IMR-90 (cell line): ENCODE results near the gene MYO1D. TPM values are rescaled to one million over a fixed set of nuclear protein-coding genes. Genes with fewer than 3 reads are reported as not detected.
A peak's percentile ranks its signal among the peaks of the same experiment; 100 is the strongest.

ENCODE experiments used
- ATAC-seq: fragments of 200-7000 bp; cut with Tn5 transposase; 2 replicates; pipeline ENCODE4 v1.9.1; 2020; ENCODE audit warnings: low read depth, mild to moderate bottlenecking, moderate library complexity
- BruUV-seq: library from RNA; stranded (reverse); fragments of 400-500 nt; replicated peaks from 2 replicates; lab custom pipeline; 2021; lab: Mats Ljungman, UMichigan
- CTCF ChIA-PET: fragments of 300-600 bp; formaldehyde crosslinking; extraction: SDS; loops from one replicate; lab custom pipeline; 2021; ENCODE audit warnings: antibody characterized with exemption; lab: Yijun Ruan, JAX
- POLR2A ChIA-PET: fragments of 300-600 bp; sonication (Branson Sonifier 250); formaldehyde crosslinking; loops from one replicate; lab custom pipeline; 2022; ENCODE audit warnings: antibody characterized with exemption; ENCODE audit not compliant: unreplicated experiment; lab: Charles Lee
- DNase-seq: peaks from one replicate; pipeline ENCODE4 v3.0.0; 2013
- H2AFZ ChIP-seq: replicated peaks from 2 replicates; pipeline ENCODE3; 2013; ENCODE audit warnings: low read length, mild to moderate bottlenecking; ENCODE audit not compliant: poor library complexity
- H2AK5ac ChIP-seq: 2 replicates; pipeline ENCODE4 v1.6.1; 2013; ENCODE audit warnings: low read depth, low read length, inconsistent platforms
- H2AK9ac ChIP-seq: replicated peaks from 2 replicates; pipeline ENCODE3; 2013; ENCODE audit warnings: mild to moderate bottlenecking, low read depth, low read length, moderate library complexity; ENCODE audit not compliant: poor library complexity
- H2BK120ac ChIP-seq: 2 replicates; pipeline ENCODE4 v1.6.1; 2013; ENCODE audit warnings: low read depth, low read length, inconsistent platforms
- H2BK15ac ChIP-seq: 3 replicates; pipeline ENCODE4 v1.6.1; 2013; ENCODE audit warnings: low read depth, low read length, inconsistent platforms
- H2BK20ac ChIP-seq: 2 replicates; pipeline ENCODE4 v1.6.1; 2013; ENCODE audit warnings: low read depth, mild to moderate bottlenecking, inconsistent platforms, low read length, moderate library complexity
- H2BK5ac ChIP-seq: 2 replicates; pipeline ENCODE4 v1.6.1; 2013; ENCODE audit warnings: mild to moderate bottlenecking, low read depth, low read length, inconsistent platforms; ENCODE audit not compliant: poor library complexity, severe bottlenecking
- H3K14ac ChIP-seq: replicated peaks from 2 replicates; pipeline ENCODE4 v1.6.1; 2013; ENCODE audit warnings: low read depth, low read length, inconsistent platforms
- H3K18ac ChIP-seq: 2 replicates; pipeline ENCODE4 v1.6.1; 2013; ENCODE audit warnings: low read depth, low read length, control low read depth
- H3K23ac ChIP-seq: 2 replicates; pipeline ENCODE4 v1.6.1; 2013; ENCODE audit warnings: low read depth, low read length, inconsistent platforms
- H3K27ac ChIP-seq: 2 replicates; pipeline ENCODE4 v1.5.1; 2013; ENCODE audit warnings: mild to moderate bottlenecking, control low read depth, low read length; ENCODE audit not compliant: insufficient read depth
- H3K27me3 ChIP-seq: 2 replicates; pipeline ENCODE4 v1.6.1; 2013; ENCODE audit warnings: low read length; ENCODE audit not compliant: control insufficient read depth, insufficient read depth
- H3K36me3 ChIP-seq: 2 replicates; pipeline ENCODE4 v1.6.1; 2013; ENCODE audit warnings: low read length, mixed read lengths; ENCODE audit not compliant: control insufficient read depth, insufficient read depth
- H3K4ac ChIP-seq: 2 replicates; pipeline ENCODE4 v1.6.1; 2013; ENCODE audit warnings: low read depth, low read length, inconsistent platforms
- H3K4me1 ChIP-seq: 2 replicates; pipeline ENCODE4 v1.6.1; 2013; ENCODE audit warnings: low read length, mixed read lengths; ENCODE audit not compliant: control insufficient read depth, insufficient read depth
- H3K4me2 ChIP-seq: 2 replicates; pipeline ENCODE4 v1.6.1; 2013; ENCODE audit warnings: low read depth, mild to moderate bottlenecking, control low read depth, low read length, moderate library complexity
- H3K4me3 ChIP-seq: 2 replicates; pipeline ENCODE4 v1.5.1; 2013; ENCODE audit warnings: low read depth, mild to moderate bottlenecking, control low read depth, low read length, moderate library complexity; ENCODE audit not compliant: insufficient read depth
- H3K56ac ChIP-seq: 2 replicates; pipeline ENCODE4 v1.6.1; 2013; ENCODE audit warnings: low read length, inconsistent platforms; ENCODE audit not compliant: insufficient read depth; ENCODE audit errors: extremely low read depth
- H3K79me1 ChIP-seq, 2 experiments: 2 replicates each; pipeline ENCODE4 v1.6.1; 2013; ENCODE audit warnings: low read length in 2 of 2, inconsistent platforms in 1 of 2, low read depth in 1 of 2
- H3K9ac ChIP-seq: 2 replicates; pipeline ENCODE4 v1.6.1; 2013; ENCODE audit warnings: low read depth, low read length, control low read depth
- H3K9me1 ChIP-seq: 2 replicates; pipeline ENCODE4 v1.6.1; 2013; ENCODE audit warnings: low read length, inconsistent platforms; ENCODE audit not compliant: insufficient read depth
- H3K9me3 ChIP-seq: 2 replicates; pipeline ENCODE4 v1.6.1; 2013; ENCODE audit warnings: low read length; ENCODE audit not compliant: control insufficient read depth, insufficient read depth
- H4K20me1 ChIP-seq: 2 replicates; pipeline ENCODE4 v1.6.1; 2013; ENCODE audit warnings: low read length, inconsistent platforms; ENCODE audit not compliant: insufficient read depth
- H4K5ac ChIP-seq: 2 replicates; pipeline ENCODE4 v1.6.1; 2013; ENCODE audit warnings: mild to moderate bottlenecking, low read depth, low read length, control low read depth
- H4K8ac ChIP-seq, 2 experiments: 2 replicates each; pipeline ENCODE4 v1.6.1; 2013; ENCODE audit warnings: low read depth in 2 of 2, low read length in 2 of 2, control low read depth in 1 of 2, inconsistent platforms in 1 of 2
- H4K91ac ChIP-seq: 2 replicates; pipeline ENCODE4 v1.6.1; 2013; ENCODE audit warnings: low read depth, low read length, inconsistent platforms; ENCODE audit not compliant: insufficient read depth
- CTCF ChIP-seq: conservative IDR thresholded peaks from 2 replicates; pipeline ENCODE4 v1.5.1; 2012; ENCODE audit warnings: mild to moderate bottlenecking, low read depth, low read length, improper control_type of control experiment
- MAZ ChIP-seq: IDR thresholded peaks from 2 replicates; pipeline ENCODE4 v1.6.1; 2012; ENCODE audit warnings: low read depth, mild to moderate bottlenecking, low read length, improper control_type of control experiment, moderate library complexity, borderline replicate concordance
- NFE2L2 ChIP-seq: fragments of 150-350 bp; IDR thresholded peaks from 2 replicates; pipeline ENCODE4 v1.6.1; 2016; ENCODE audit warnings: low read depth, mild to moderate bottlenecking, low read length
- WGBS, 2 experiments: methylation state at CpG; one replicate each; pipeline versions ENCODE4 v1.1.5 to v1.1.7; 2013; ENCODE audit warnings: missing lambda C conversion rate in 2 of 2; ENCODE audit not compliant: insufficient read length in 1 of 2; ENCODE audit errors: extremely low coverage in 2 of 2; 5-methylcytosine and 5-hydroxymethylcytosine counted together
- dilution Hi-C: fragments of 300-500 bp; cut with HindIII; formaldehyde crosslinking; loops from one replicate; pipeline ENCODE4 v1.14.3; 2018; ENCODE audit warnings: low sequenced_read_pairs; ENCODE audit not compliant: unreplicated experiment
- in situ Hi-C: fragments of 300-500 bp; cut with MboI; formaldehyde crosslinking; loops from 3 replicates; pipeline ENCODE4 v1.14.3; 2019; ENCODE audit warnings: low sequenced_read_pairs, inconsistent platforms, mixed read lengths
- intact Hi-C: fragments of 100-400 bp; cut with micrococcal nuclease; formaldehyde crosslinking; loops from 2 replicates; pipeline ENCODE4 v1.10.0; 2022
- polyA plus RNA-seq, 3 experiments: library from polyadenylated mRNA; depleted of rRNA; stranded (reverse); fragments of >200 nt; gene quantifications; 2 replicates each; pipeline ENCODE4 v1.2.3, GENCODE V29; 2012; ENCODE audit warnings: low replicate concordance in 1 of 3
- total RNA-seq: library from RNA; depleted of rRNA; stranded (reverse); fragments of >200 nt; gene quantifications from 2 replicates; pipeline ENCODE4 v1.2.3, GENCODE V29; 2012
- TF ChIP-seq, protein P1 (sequence below): fragments of 150-350 bp; IDR thresholded peaks from 2 replicates; pipeline ENCODE4 v1.6.1; 2016; ENCODE audit warnings: low read depth, mild to moderate bottlenecking, low read length, moderate library complexity, borderline replicate concordance

Gene MYO1D
- total and polyA plus RNA-seq, 2 of the 4 experiments (the other 2 are of a cell fraction): 0.63 to 0.90 TPM

DNA sequence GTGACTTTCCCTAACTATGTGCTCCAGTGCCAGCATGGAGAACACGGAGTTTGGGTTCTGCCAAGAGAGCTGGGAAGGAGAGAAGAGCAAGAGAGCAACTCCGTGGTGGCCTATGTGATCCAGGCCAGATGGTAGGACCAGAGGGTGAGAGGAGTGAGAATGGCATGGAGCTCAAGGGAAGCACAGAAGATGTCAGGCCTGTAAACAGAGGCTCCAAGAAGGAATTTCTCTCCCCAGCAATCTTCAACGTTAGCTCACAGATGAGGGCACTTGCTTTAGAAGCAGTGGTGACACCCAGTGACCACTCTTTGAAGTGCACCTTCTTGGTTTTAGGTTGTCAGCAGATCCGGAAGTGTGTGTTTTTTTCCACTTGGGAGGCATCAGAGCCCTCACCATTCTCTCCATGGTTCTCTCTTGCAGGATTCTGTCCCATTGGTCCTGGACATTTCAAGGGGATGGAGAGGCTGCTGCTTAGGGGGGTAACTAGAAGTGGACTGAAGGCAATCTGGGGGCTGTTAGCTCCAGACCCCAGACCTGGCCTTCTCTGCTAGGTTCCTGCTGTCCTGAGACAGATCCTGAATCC is 33.0 kb upstream of the MYO1D start (continued):
- peak; percentile 74 for TF ChIP-seq CTCF

GRCh38 chr17:32907583-32907982 is 30.7 kb upstream of the MYO1D start:
- Histone ChIP-seq H2BK20ac (no peak overlapping the region), H3K4ac (no peak overlapping the region), H3K79me1 (no peaks in the 10 kb centered on the region), H3K4me1 (peaks cover 2% of the 10 kb centered on the region; the same call in 1 of the 2 replicates), H2BK120ac (no peak overlapping the region), H3K4me2 (no peak overlapping the region), H2AK5ac (no peak overlapping the region), H3K9ac (no peak overlapping the region), H2BK5ac (no peak overlapping the region), H3K14ac (no peak overlapping the region), H2AFZ (no peak overlapping the region), H2BK15ac (no peak overlapping the region), H3K27me3 (peaks cover 3% of the 10 kb centered on the region; the same call in 1 of the 2 replicates), H3K9me3 (no peaks in the 10 kb centered on the region), H3K4me3 (no peak overlapping the region), H4K5ac (no peak overlapping the region), H4K20me1 (no peaks in the 10 kb centered on the region), H4K91ac (no peak overlapping the region), H3K18ac (no peak overlapping the region), H3K36me3 (no peaks in the 10 kb centered on the region), H3K27ac (no peak overlapping the region), H4K8ac (no peak overlapping the region), H2AK9ac (no peak overlapping the region), H3K9me1 (no peaks in the 10 kb centered on the region; the same call in 1 of the 2 replicates), H3K23ac (no peak overlapping the region), H3K56ac (no peak overlapping the region)
- dilution Hi-C loops: no loop called here
- intact Hi-C loops: no loop called here
- ATAC-seq (no peak), DNase-seq (no peak)
- in situ Hi-C loops: loop anchor here (25.0 kb wide), 1 partner anchor 120 kb away; no protein-coding TSS in a partner anchor
- ChIA-PET POLR2A (no interaction called here), CTCF (interaction anchor here (0.9 kb wide), 1 partner anchor 90 kb away, joined by 3 read pairs; no protein-coding TSS in a partner anchor)
- no peak for TF ChIP-seq MAZ
- TF ChIP-seq, protein P1, sequence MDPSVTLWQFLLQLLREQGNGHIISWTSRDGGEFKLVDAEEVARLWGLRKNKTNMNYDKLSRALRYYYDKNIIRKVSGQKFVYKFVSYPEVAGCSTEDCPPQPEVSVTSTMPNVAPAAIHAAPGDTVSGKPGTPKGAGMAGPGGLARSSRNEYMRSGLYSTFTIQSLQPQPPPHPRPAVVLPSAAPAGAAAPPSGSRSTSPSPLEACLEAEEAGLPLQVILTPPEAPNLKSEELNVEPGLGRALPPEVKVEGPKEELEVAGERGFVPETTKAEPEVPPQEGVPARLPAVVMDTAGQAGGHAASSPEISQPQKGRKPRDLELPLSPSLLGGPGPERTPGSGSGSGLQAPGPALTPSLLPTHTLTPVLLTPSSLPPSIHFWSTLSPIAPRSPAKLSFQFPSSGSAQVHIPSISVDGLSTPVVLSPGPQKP: no peak
- TF ChIP-seq NFE2L2: no peak
- no TSS peak for BruUV-seq
- 32% methylated on average over 2 of the region's 6 CpGs; no CpG with 5 or more reads in 1 of the 2 experiments for WGBS, 2 experiments
